CD4-positive, alpha-beta T cell (primary cell): ENCODE results near the gene SLC9A6. TPM values are rescaled to one million over a fixed set of nuclear protein-coding genes. Genes with fewer than 3 reads are reported as not detected.

Experiments
- ATAC-seq: fragments of 200-7000 bp; cut with Tn5 transposase; one replicate; pipeline ENCODE4 v1.10.0; 2022; ENCODE audit warnings: mild to moderate bottlenecking; ENCODE audit not compliant: poor library complexity
- CTCF ChIA-PET: fragments of 350-600 bp; sonication (Branson Sonifier 250); formaldehyde crosslinking; loops from one replicate; lab custom pipeline; 2021; ENCODE audit warnings: antibody characterized with exemption, inconsistent platforms; lab: Charles Lee
- POLR2A ChIA-PET: fragments of 350-600 bp; sonication (Branson Sonifier 250); formaldehyde crosslinking; loops from one replicate; lab custom pipeline; 2021; ENCODE audit warnings: antibody characterized with exemption, inconsistent platforms; lab: Charles Lee
- DNase-seq, 14 experiments: peaks; one replicate each; pipeline ENCODE4 v3.0.0-alpha.2; 2013 to 2020; ENCODE audit warnings: mixed read lengths in 2 of 14
- H3K27ac ChIP-seq, 2 donors: one replicate each; pipeline versions ENCODE4 v1.5.1 to v1.7.0; 2013; ENCODE audit warnings: low read length in 2 of 2, low read depth in 1 of 2, mild to moderate bottlenecking in 1 of 2
- H3K27me3 ChIP-seq, 2 experiments: 1 replicate in 1 of 2; 2 replicates in 1 of 2; pipeline versions ENCODE4 v1.6.1 to v1.7.0; 2013; ENCODE audit warnings: low read length in 2 of 2, control low read depth in 1 of 2, mild to moderate bottlenecking in 1 of 2, moderate library complexity in 1 of 2; ENCODE audit not compliant: insufficient read depth in 2 of 2, control insufficient read depth in 1 of 2
- H3K36me3 ChIP-seq: one replicate; pipeline ENCODE4 v1.6.1; 2013; ENCODE audit warnings: low read length, control low read depth; ENCODE audit not compliant: insufficient read depth
- H3K4me1 ChIP-seq: one replicate; pipeline ENCODE4 v1.6.1; 2013; ENCODE audit warnings: low read length, control low read depth; ENCODE audit not compliant: insufficient read depth
- H3K4me3 ChIP-seq: one replicate; pipeline ENCODE4 v1.5.1; 2013; ENCODE audit warnings: mild to moderate bottlenecking, low read length, moderate library complexity
- H3K9me3 ChIP-seq, 2 experiments: 1 replicate in 1 of 2; 2 replicates in 1 of 2; pipeline versions ENCODE4 v1.6.1 to v1.7.0; 2013; ENCODE audit warnings: low read length in 2 of 2, mild to moderate bottlenecking in 2 of 2, control low read depth in 1 of 2, moderate library complexity in 1 of 2; ENCODE audit not compliant: control insufficient read depth in 1 of 2, insufficient read depth in 1 of 2
- H3K27ac Mint-ChIP-seq: one replicate; pipeline ENCODE4 v1.8.0; 2020; ENCODE audit warnings: mixed read lengths
- H3K27me3 Mint-ChIP-seq: one replicate; pipeline ENCODE4 v1.8.0; 2021; ENCODE audit warnings: mixed read lengths
- H3K36me3 Mint-ChIP-seq: one replicate; pipeline ENCODE4 v1.8.0; 2021; ENCODE audit warnings: low read depth, mixed read lengths
- H3K4me1 Mint-ChIP-seq: one replicate; pipeline ENCODE4 v1.8.0; 2021; ENCODE audit warnings: low read depth, mixed read lengths
- H3K4me3 Mint-ChIP-seq: one replicate; pipeline ENCODE4 v1.8.0; 2020; ENCODE audit warnings: mild to moderate bottlenecking, mixed read lengths
- H3K9me3 Mint-ChIP-seq: one replicate; pipeline ENCODE4 v1.8.0; 2020; ENCODE audit warnings: mixed read lengths
- intact Hi-C, 2 experiments: fragments of 100-400 bp; cut with DNase I in 1 of 2; cut with micrococcal nuclease in 1 of 2; formaldehyde crosslinking; loops; one replicate each; pipeline versions ENCODE4 v1.15.1 to v1.9.0; 2023 to 2025; cut with DNase I, micrococcal nuclease
- total RNA-seq, 174 experiments: library from RNA in 2 of 174; stranded (reverse) in 2 of 174; gene quantifications; one replicate each; pipeline ENCODE4 v1.2.3 and lab custom pipeline; 2021 to 2026
- TF ChIP-seq, protein P1 (sequence below): fragments of 200-600 bp; IDR thresholded peaks from one replicate; pipeline ENCODE4 v1.8.0; 2022; ENCODE audit warnings: antibody characterized with exemption, mild to moderate bottlenecking

Gene SLC9A6
- total RNA-seq, 2 experiments from 2014 or later: 17.8 to 20.0 TPM

GRCh38 chrX:135984791-135985156, 461 bp upstream of the SLC9A6 start:
- H3K4me3 ChIP-seq: peak overlapping the region; percentile 87
- POLR2A ChIA-PET: interaction anchor here (0.6 to 2.2 kb wide), 3 partner anchors 10 to 981 kb away, joined by 3 to 33 read pairs (median 3); partner anchors contain the start of gene MMGT1
- H3K4me1 Mint-ChIP-seq: peaks cover 68% of the 10 kb centered on the region
- peak overlapping the region; percentile 97 for H3K4me3 Mint-ChIP-seq
- peak overlapping the region in 1 of 2 donors; percentile 55 for H3K27ac ChIP-seq
- peak; percentile 7 for ATAC-seq
- no peaks in the 10 kb centered on the region for H3K27me3 Mint-ChIP-seq
- H3K9me3 ChIP-seq: no peaks in the 10 kb centered on the region
- DNase-seq: no peak
- peaks cover 16% of the 10 kb centered on the region for H3K36me3 Mint-ChIP-seq
- H3K36me3 ChIP-seq: no peaks in the 10 kb centered on the region
- H3K4me1 ChIP-seq: peaks cover 31% of the 10 kb centered on the region
- no peaks in the 10 kb centered on the region for H3K27me3 ChIP-seq
- intact Hi-C loops: loop anchor here in 1 of 2 experiments (5.0 to 10.0 kb wide), 2 partner anchors 160 to 508 kb away; partner anchors contain the start of gene FHL1
- H3K27ac Mint-ChIP-seq: peak overlapping the region; percentile 89
- CTCF ChIA-PET: interaction anchor here (0.7 to 1.6 kb wide), 3 partner anchors 9 to 17 kb away, joined by 3 to 4 read pairs (median 4); no protein-coding TSS in a partner anchor
- H3K9me3 Mint-ChIP-seq: no peaks in the 10 kb centered on the region
- TF ChIP-seq, protein P1, sequence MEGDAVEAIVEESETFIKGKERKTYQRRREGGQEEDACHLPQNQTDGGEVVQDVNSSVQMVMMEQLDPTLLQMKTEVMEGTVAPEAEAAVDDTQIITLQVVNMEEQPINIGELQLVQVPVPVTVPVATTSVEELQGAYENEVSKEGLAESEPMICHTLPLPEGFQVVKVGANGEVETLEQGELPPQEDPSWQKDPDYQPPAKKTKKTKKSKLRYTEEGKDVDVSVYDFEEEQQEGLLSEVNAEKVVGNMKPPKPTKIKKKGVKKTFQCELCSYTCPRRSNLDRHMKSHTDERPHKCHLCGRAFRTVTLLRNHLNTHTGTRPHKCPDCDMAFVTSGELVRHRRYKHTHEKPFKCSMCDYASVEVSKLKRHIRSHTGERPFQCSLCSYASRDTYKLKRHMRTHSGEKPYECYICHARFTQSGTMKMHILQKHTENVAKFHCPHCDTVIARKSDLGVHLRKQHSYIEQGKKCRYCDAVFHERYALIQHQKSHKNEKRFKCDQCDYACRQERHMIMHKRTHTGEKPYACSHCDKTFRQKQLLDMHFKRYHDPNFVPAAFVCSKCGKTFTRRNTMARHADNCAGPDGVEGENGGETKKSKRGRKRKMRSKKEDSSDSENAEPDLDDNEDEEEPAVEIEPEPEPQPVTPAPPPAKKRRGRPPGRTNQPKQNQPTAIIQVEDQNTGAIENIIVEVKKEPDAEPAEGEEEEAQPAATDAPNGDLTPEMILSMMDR: no peak

- H3K9me3 ChIP-seq: no peaks in the 10 kb centered on the region
- H3K4me3 Mint-ChIP-seq: peak overlapping the region; percentile 94
- no peaks in the 10 kb centered on the region for H3K36me3 ChIP-seq
- peaks cover 31% of the 10 kb centered on the region for H3K4me1 ChIP-seq
- DNase-seq (no peak), ATAC-seq (peak; percentile 8)
- peaks cover 65% of the 10 kb centered on the region for H3K4me1 Mint-ChIP-seq
- intact Hi-C loops: loop anchor here in 1 of 2 experiments (5.0 to 10.0 kb wide), 2 partner anchors 159 to 506 kb away; partner anchors contain the start of gene FHL1
- ChIA-PET CTCF (no interaction called here), POLR2A (interaction anchor here (0.6 kb wide), 1 partner anchor 1250 kb away, joined by 3 read pairs; no protein-coding TSS in a partner anchor)
- peak overlapping the region; percentile 89 for H3K27ac Mint-ChIP-seq
- no peaks in the 10 kb centered on the region for H3K9me3 Mint-ChIP-seq
- H3K27me3 Mint-ChIP-seq: no peaks in the 10 kb centered on the region
- H3K27ac ChIP-seq: peak overlapping the region; percentile 70
- TF ChIP-seq, protein P1: no peak
- H3K4me3 ChIP-seq: peak overlapping the region; percentile 87
- no peaks in the 10 kb centered on the region for H3K27me3 ChIP-seq
- H3K36me3 Mint-ChIP-seq: peaks cover 16% of the 10 kb centered on the region
Measured at GRCh38 chrX:135985973-135986310, 707 bp downstream of the SLC9A6 start.

GRCh38 chrX:135988245-135988644, 3.0 kb downstream of the SLC9A6 start:
- intact Hi-C loops: loop anchor here in 1 of 2 experiments (5.0 to 10.0 kb wide), 2 partner anchors 157 to 504 kb away; partner anchors contain the start of gene FHL1
- Mint-ChIP-seq H3K9me3 (no peaks in the 10 kb centered on the region), H3K4me1 (peaks cover 61% of the 10 kb centered on the region), H3K4me3 (no peak overlapping the region), H3K36me3 (peaks cover 32% of the 10 kb centered on the region), H3K27ac (no peak overlapping the region), H3K27me3 (no peaks in the 10 kb centered on the region)
- peaks cover 17% of the 10 kb centered on the region for H3K4me1 ChIP-seq
- TF ChIP-seq, protein P1: no peak
- DNase-seq (no peak), ATAC-seq (no peak)
- CTCF ChIA-PET: no interaction called here
- no peak overlapping the region for H3K27ac ChIP-seq
- POLR2A ChIA-PET: no interaction called here
- H3K9me3 ChIP-seq: no peaks in the 10 kb centered on the region
- no peak overlapping the region for H3K4me3 ChIP-seq
- H3K27me3 ChIP-seq: no peaks in the 10 kb centered on the region
- peaks cover 4% of the 10 kb centered on the region for H3K36me3 ChIP-seq
